ENCODE data around the gene MMP11. TPM values are rescaled to one million over a fixed set of nuclear protein-coding genes. Genes with fewer than 3 reads are reported as not detected.

The MMP11 gene
- total and polyA plus RNA-seq, 2 of the 13 experiments (the other 11 are each of a cell fraction or from before 2014, with no cell fraction given), result 8.9 to 28.6 TPM

DNA sequence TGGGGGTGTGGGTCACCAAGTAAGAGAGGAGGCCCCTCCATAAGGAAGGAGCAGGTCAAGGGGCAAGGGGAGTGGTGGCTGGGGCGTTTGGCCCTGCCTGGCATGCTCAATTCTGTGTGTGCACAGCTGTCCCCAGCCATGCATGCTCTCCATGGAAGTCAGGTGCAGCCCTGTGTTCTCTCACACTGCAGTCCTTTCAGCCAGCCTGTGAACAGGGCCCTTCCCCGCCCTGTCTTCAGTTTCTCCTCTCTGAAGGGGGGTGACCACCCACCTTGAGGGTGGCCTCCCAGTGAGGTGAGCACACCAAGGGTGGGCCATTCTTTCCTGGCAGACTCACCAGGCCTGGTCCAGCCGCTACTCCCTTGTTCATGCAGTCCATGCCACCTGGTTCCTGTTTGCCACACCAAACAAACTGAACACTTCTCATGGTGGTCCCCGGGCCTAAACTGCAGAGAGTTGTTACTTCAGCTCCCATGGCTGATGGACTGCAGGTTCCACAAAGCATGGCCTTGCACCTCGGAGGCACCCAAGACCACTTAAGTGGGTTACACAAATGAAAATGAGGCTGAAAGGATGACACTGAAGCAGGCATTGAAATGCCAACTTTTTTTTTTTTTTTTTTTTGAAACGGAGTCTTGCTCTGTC, 3.2 kb upstream of the MMP11 start:
- DNase-seq (ENCODE audit: low spot score) (no peak), FAIRE-seq (no peak), ATAC-seq (no peak)
- H3K4me1 ChIP-seq (ENCODE audit: insufficient read depth, low read length), result peaks cover 79% of the 10 kb centered on the region
- peaks cover 9% of the 10 kb centered on the region for H3K79me2 ChIP-seq (ENCODE audit: insufficient read depth, low read length)
- peak overlapping the region in 2 of 3 experiments; percentile 30 to 47; a peak in 4 of 6 replicates for H3K4me3 ChIP-seq (replicated peaks in 1 of 3; ENCODE audit: insufficient read depth in 1 of 3, low read depth in 2 of 3, low read length in 3 of 3)
- ChIA-PET CTCF (ENCODE audit: low intra/inter-chr PET ratio, low total read pairs) (interaction anchor here (1.7 to 2.1 kb wide), 2 partner anchors 80 to 87 kb away, joined by 6 to 34 read pairs; partner anchors contain the start of gene SLC2A11), POLR2A (interaction anchor here (0.8 to 5.9 kb wide), 6 partner anchors 19 to 125 kb away, joined by 3 to 89 read pairs (median 16); partner anchors contain the start of genes MIF, SLC2A11, SMARCB1 and ZNF70)
- in situ Hi-C loops (cut with HindIII; ENCODE audit: extremely low pct_ligation_motif_present, low pct_unique_long_range_greater_than_20kb) (no loop called here), intact Hi-C loops (cut with micrococcal nuclease; ENCODE audit: unreplicated experiment) (loop anchor here (5.0 kb wide), 1 partner anchor 78 kb away; no protein-coding TSS in a partner anchor)
- peaks cover 0 to 1% of the 10 kb centered on the region in 2 experiments; a peak in 2 of 5 replicates for H3K36me3 ChIP-seq (replicated peaks in 1 of 2; ENCODE audit: control insufficient read depth in 1 of 2, insufficient read depth in 2 of 2, low read length in 2 of 2)
- peak overlapping the region; percentile 99 for H3K4me2 ChIP-seq (ENCODE audit: low read depth, low read length)
- WGBS (ENCODE audit: low lambda C conversion rate), result 12% methylated on average over 5 of the region's 6 CpGs
- 0 out of 2 replicates have a peak overlapping the region, but pooled peaks have one; percentile 35 for H3K9ac ChIP-seq (ENCODE audit: insufficient read depth, low read depth, low read length)
- no TSS peak for BruUV-seq (replicated peaks)
- no peaks in the 10 kb centered on the region; a peak in 1 of 5 replicates for H3K27me3 ChIP-seq (ENCODE audit: control insufficient read depth in 1 of 2, insufficient read depth in 2 of 2, low read length in 2 of 2)
- no peaks in the 10 kb centered on the region for H4K20me1 ChIP-seq (ENCODE audit: insufficient read depth, low read length)
- H2AFZ ChIP-seq (ENCODE audit: low read length), result no peak overlapping the region
- no peaks in the 10 kb centered on the region for H3K9me3 ChIP-seq (ENCODE audit: low read length)
- no peak overlapping the region for H3K27ac ChIP-seq (ENCODE audit: extremely low read length, insufficient read depth, low read length)
- TF ChIP-seq EEA1 (CRISPR knock-in tag; IDR thresholded peaks at IDR 0.05; ENCODE audit: borderline replicate concordance), result no peak
- TF ChIP-seq SCMH1 (CRISPR knock-in tag; IDR thresholded peaks at IDR 0.05; ENCODE audit: borderline replicate concordance), result no peak
- no peak for TF ChIP-seq MAFF (IDR thresholded peaks at IDR 0.05; ENCODE audit: low read depth, low read length)
- TF ChIP-seq, protein P1, sequence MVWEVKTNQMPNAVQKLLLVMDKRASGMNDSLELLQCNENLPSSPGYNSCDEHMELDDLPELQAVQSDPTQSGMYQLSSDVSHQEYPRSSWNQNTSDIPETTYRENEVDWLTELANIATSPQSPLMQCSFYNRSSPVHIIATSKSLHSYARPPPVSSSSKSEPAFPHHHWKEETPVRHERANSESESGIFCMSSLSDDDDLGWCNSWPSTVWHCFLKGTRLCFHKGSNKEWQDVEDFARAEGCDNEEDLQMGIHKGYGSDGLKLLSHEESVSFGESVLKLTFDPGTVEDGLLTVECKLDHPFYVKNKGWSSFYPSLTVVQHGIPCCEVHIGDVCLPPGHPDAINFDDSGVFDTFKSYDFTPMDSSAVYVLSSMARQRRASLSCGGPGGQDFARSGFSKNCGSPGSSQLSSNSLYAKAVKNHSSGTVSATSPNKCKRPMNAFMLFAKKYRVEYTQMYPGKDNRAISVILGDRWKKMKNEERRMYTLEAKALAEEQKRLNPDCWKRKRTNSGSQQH (CRISPR knock-in tag; IDR thresholded peaks at IDR 0.05; ENCODE audit: low read depth), result no peak
- no peak for TF ChIP-seq SNAPC2 (CRISPR knock-in tag; IDR thresholded peaks at IDR 0.05)
- TF ChIP-seq, protein P2, sequence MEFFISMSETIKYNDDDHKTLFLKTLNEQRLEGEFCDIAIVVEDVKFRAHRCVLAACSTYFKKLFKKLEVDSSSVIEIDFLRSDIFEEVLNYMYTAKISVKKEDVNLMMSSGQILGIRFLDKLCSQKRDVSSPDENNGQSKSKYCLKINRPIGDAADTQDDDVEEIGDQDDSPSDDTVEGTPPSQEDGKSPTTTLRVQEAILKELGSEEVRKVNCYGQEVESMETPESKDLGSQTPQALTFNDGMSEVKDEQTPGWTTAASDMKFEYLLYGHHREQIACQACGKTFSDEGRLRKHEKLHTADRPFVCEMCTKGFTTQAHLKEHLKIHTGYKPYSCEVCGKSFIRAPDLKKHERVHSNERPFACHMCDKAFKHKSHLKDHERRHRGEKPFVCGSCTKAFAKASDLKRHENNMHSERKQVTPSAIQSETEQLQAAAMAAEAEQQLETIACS (CRISPR knock-in tag; IDR thresholded peaks at IDR 0.05), result no peak
- TF ChIP-seq ZNF207 (IDR thresholded peaks at IDR 0.05; ENCODE audit: borderline replicate concordance), result no peak
- TF ChIP-seq, protein P3, sequence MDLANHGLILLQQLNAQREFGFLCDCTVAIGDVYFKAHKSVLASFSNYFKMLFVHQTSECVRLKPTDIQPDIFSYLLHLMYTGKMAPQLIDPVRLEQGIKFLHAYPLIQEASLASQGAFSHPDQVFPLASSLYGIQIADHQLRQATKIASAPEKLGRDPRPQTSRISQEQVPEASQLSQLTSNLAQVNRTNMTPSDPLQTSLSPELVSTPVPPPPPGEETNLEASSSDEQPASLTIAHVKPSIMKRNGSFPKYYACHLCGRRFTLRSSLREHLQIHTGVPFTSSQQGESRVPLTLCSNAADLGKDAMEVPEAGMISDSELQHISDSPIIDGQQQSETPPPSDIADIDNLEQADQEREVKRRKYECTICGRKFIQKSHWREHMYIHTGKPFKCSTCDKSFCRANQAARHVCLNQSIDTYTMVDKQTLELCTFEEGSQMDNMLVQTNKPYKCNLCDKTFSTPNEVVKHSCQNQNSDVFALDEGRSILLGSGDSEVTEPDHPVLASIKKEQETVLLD (CRISPR knock-in tag; IDR thresholded peaks at IDR 0.05; ENCODE audit: low read depth), result no peak
- no peak for TF ChIP-seq ZNF567 (CRISPR knock-in tag; IDR thresholded peaks at IDR 0.05; ENCODE audit: borderline replicate concordance)
- TF ChIP-seq, protein P4, sequence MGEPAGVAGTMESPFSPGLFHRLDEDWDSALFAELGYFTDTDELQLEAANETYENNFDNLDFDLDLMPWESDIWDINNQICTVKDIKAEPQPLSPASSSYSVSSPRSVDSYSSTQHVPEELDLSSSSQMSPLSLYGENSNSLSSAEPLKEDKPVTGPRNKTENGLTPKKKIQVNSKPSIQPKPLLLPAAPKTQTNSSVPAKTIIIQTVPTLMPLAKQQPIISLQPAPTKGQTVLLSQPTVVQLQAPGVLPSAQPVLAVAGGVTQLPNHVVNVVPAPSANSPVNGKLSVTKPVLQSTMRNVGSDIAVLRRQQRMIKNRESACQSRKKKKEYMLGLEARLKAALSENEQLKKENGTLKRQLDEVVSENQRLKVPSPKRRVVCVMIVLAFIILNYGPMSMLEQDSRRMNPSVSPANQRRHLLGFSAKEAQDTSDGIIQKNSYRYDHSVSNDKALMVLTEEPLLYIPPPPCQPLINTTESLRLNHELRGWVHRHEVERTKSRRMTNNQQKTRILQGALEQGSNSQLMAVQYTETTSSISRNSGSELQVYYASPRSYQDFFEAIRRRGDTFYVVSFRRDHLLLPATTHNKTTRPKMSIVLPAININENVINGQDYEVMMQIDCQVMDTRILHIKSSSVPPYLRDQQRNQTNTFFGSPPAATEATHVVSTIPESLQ (CRISPR knock-in tag; conservative IDR thresholded peaks at IDR 0.05), result no peak
- TF ChIP-seq POLR2AphosphoS2 (IDR thresholded peaks at IDR 0.05; ENCODE audit: low read depth, low read length), result no peak
- no peak for TF ChIP-seq TEAD2 (CRISPR knock-in tag; IDR thresholded peaks at IDR 0.05)
- no peak for TF ChIP-seq FIP1L1 (IDR thresholded peaks at IDR 0.05; ENCODE audit: borderline replicate concordance, insufficient read depth, low read depth, low read length)
- TF ChIP-seq PHF21A (CRISPR knock-in tag; IDR thresholded peaks at IDR 0.05), result 0 out of 2 replicates have a peak, but pooled peaks have one; percentile 34
- no peak for TF ChIP-seq ISL2 (CRISPR knock-in tag; IDR thresholded peaks at IDR 0.05)
- TF ChIP-seq SALL2 (CRISPR knock-in tag; IDR thresholded peaks at IDR 0.05), result no peak
